ENCODE measurements around the gene EEFSEC. TPM values are rescaled to one million over a fixed set of nuclear protein-coding genes. Genes with fewer than 3 reads are reported as not detected.

The EEFSEC gene
- total and polyA plus RNA-seq, 2 experiments from 2014 or later = 4.9 to 18.7 TPM

GRCh38 chr3:128357538-128357937 lies 204.3 kb downstream of the EEFSEC start:
- Histone ChIP-seq H4K20me1 (ENCODE audit: insufficient read depth) (no peaks in the 10 kb centered on the region), H3F3A (ENCODE audit: insufficient read depth) (no peaks in the 10 kb centered on the region), H3K79me2 (ENCODE audit: insufficient read depth) (no peaks in the 10 kb centered on the region), H3K4me3 (no peak overlapping the region), H2AFZ (no peak overlapping the region), H3K27me3 (replicated peaks; ENCODE audit: insufficient read depth) (no peaks in the 10 kb centered on the region), H3K4me2 (ENCODE audit: unreplicated experiment) (no peak overlapping the region), H3K9me3 (ENCODE audit: low read depth) (no peaks in the 10 kb centered on the region), H3K9me2 (ENCODE audit: insufficient read depth) (no peaks in the 10 kb centered on the region), H3K9ac (no peak overlapping the region), H3K4me1 (ENCODE audit: insufficient read depth) (no peaks in the 10 kb centered on the region), H3K27ac (no peak overlapping the region), H3K36me3 (ENCODE audit: low read depth) (no peaks in the 10 kb centered on the region)
- no peak for DNase-seq
- WGBS, 2 experiments (ENCODE audit: low coverage in 1 of 2, low lambda C conversion rate in 2 of 2, missing lambda C conversion rate in 2 of 2) = 90 to 92% methylated on average over 6 of the region's 6 CpGs
- in situ Hi-C loops (cut with MboI) = no loop called here
- TF ChIP-seq EZH2phosphoT487 (IDR thresholded peaks at IDR 0.05; ENCODE audit: insufficient read depth, low read depth) (no peak), EZH2 (IDR thresholded peaks at IDR 0.05; ENCODE audit: insufficient read depth, poor library complexity, severe bottlenecking) (no peak)

GRCh38 chr3:128358156-128358895 lies 205.0 kb downstream of the EEFSEC start:
- H2AFZ ChIP-seq = no peak overlapping the region
- H3K4me1 ChIP-seq (ENCODE audit: insufficient read depth) = no peaks in the 10 kb centered on the region
- no peak overlapping the region for H3K4me3 ChIP-seq
- no peaks in the 10 kb centered on the region for H3K36me3 ChIP-seq (ENCODE audit: low read depth)
- H3K9me2 ChIP-seq (ENCODE audit: insufficient read depth) = no peaks in the 10 kb centered on the region
- 89 to 90% methylated on average over 17 of the region's 17 CpGs for WGBS, 2 experiments (ENCODE audit: low coverage in 1 of 2, low lambda C conversion rate in 2 of 2, missing lambda C conversion rate in 2 of 2)
- in situ Hi-C loops (cut with MboI) = no loop called here
- H3K9me3 ChIP-seq (ENCODE audit: low read depth) = no peaks in the 10 kb centered on the region
- no peaks in the 10 kb centered on the region for H3K27me3 ChIP-seq (replicated peaks; ENCODE audit: insufficient read depth)
- DNase-seq = no peak
- no peak overlapping the region for H3K9ac ChIP-seq
- H3F3A ChIP-seq (ENCODE audit: insufficient read depth) = no peaks in the 10 kb centered on the region
- H3K4me2 ChIP-seq (ENCODE audit: unreplicated experiment) = no peak overlapping the region
- TF ChIP-seq EZH2 (IDR thresholded peaks at IDR 0.05; ENCODE audit: insufficient read depth, poor library complexity, severe bottlenecking) (no peak), EZH2phosphoT487 (IDR thresholded peaks at IDR 0.05; ENCODE audit: insufficient read depth, low read depth) (no peak)
- no peaks in the 10 kb centered on the region for H4K20me1 ChIP-seq (ENCODE audit: insufficient read depth)
- no peak overlapping the region for H3K27ac ChIP-seq
- H3K79me2 ChIP-seq (ENCODE audit: insufficient read depth) = no peaks in the 10 kb centered on the region

- no peaks in the 10 kb centered on the region for H3F3A ChIP-seq (ENCODE audit: insufficient read depth)
- no peaks in the 10 kb centered on the region for H3K9me3 ChIP-seq (ENCODE audit: low read depth)
- no peak overlapping the region for H3K4me2 ChIP-seq (ENCODE audit: unreplicated experiment)
- H3K27ac ChIP-seq = no peak overlapping the region
- no peaks in the 10 kb centered on the region for H4K20me1 ChIP-seq (ENCODE audit: insufficient read depth)
- H3K27me3 ChIP-seq (replicated peaks; ENCODE audit: insufficient read depth) = no peaks in the 10 kb centered on the region
- no peaks in the 10 kb centered on the region for H3K9me2 ChIP-seq (ENCODE audit: insufficient read depth)
- in situ Hi-C loops (cut with MboI) = no loop called here
- TF ChIP-seq EZH2phosphoT487 (IDR thresholded peaks at IDR 0.05; ENCODE audit: insufficient read depth, low read depth) (no peak), EZH2 (IDR thresholded peaks at IDR 0.05; ENCODE audit: insufficient read depth, poor library complexity, severe bottlenecking) (no peak)
- H3K36me3 ChIP-seq (ENCODE audit: low read depth) = no peaks in the 10 kb centered on the region
- no peak for DNase-seq
- H3K9ac ChIP-seq = no peak overlapping the region
- H3K4me1 ChIP-seq (ENCODE audit: insufficient read depth) = no peaks in the 10 kb centered on the region
- H3K4me3 ChIP-seq = no peak overlapping the region
- no peaks in the 10 kb centered on the region for H3K79me2 ChIP-seq (ENCODE audit: insufficient read depth)
- no peak overlapping the region for H2AFZ ChIP-seq
- WGBS, 2 experiments (ENCODE audit: low coverage in 1 of 2, low lambda C conversion rate in 2 of 2, missing lambda C conversion rate in 2 of 2) = 88% methylated on average over 6 of the region's 6 CpGs
Observed at GRCh38 chr3:128359060-128359664, 205.9 kb downstream of the EEFSEC start.

GRCh38 chr3:128359846-128360642 lies 206.8 kb downstream of the EEFSEC start:
- Histone ChIP-seq H3K27me3 (replicated peaks; ENCODE audit: insufficient read depth) (no peaks in the 10 kb centered on the region), H2AFZ (no peak overlapping the region), H3K4me1 (ENCODE audit: insufficient read depth) (no peaks in the 10 kb centered on the region), H3K9me3 (ENCODE audit: low read depth) (no peaks in the 10 kb centered on the region), H3K9me2 (ENCODE audit: insufficient read depth) (no peaks in the 10 kb centered on the region), H3K4me2 (ENCODE audit: unreplicated experiment) (no peak overlapping the region), H3K9ac (no peak overlapping the region), H3K79me2 (ENCODE audit: insufficient read depth) (no peaks in the 10 kb centered on the region), H3K27ac (no peak overlapping the region), H3F3A (ENCODE audit: insufficient read depth) (no peaks in the 10 kb centered on the region), H4K20me1 (ENCODE audit: insufficient read depth) (no peaks in the 10 kb centered on the region), H3K4me3 (no peak overlapping the region), H3K36me3 (ENCODE audit: low read depth) (no peaks in the 10 kb centered on the region)
- 80 to 84% methylated on average over 7 to 8 of the region's 8 CpGs for WGBS, 2 experiments (ENCODE audit: low coverage in 1 of 2, low lambda C conversion rate in 2 of 2, missing lambda C conversion rate in 2 of 2)
- in situ Hi-C loops (cut with MboI) = no loop called here
- TF ChIP-seq EZH2 (IDR thresholded peaks at IDR 0.05; ENCODE audit: insufficient read depth, poor library complexity, severe bottlenecking) (no peak), EZH2phosphoT487 (IDR thresholded peaks at IDR 0.05; ENCODE audit: insufficient read depth, low read depth) (no peak)
- no peak for DNase-seq

All from GM23248 (cell line).